HPDE6-E6E7 (cell line): ENCODE results near the gene LBX1.

ENCODE experiments used
- DNase-seq: peaks from one replicate; pipeline ENCODE4 v3.0.0; 2011; ENCODE audit warnings: missing footprints; ENCODE audit errors: extremely low spot score

LBX1 gene

GRCh38 chr10:101229266-101230182 lies at the start of gene LBX1:
TSS of gene LBX1 (minus strand) at chr10:101229463. CDS start at chr10:101228815, 648 bp downstream.
- DNase-seq: no peak

- DNase-seq: no peak
These were observed 44.5 kb upstream of the LBX1 start for GRCh38 chr10:101273741-101274140.

- DNase-seq: no peak
These were observed 44.1 kb upstream of the LBX1 start for GRCh38 chr10:101273330-101273729.

- peak; percentile 67 for DNase-seq
These were observed 43.1 kb upstream of the LBX1 start for GRCh38 chr10:101272229-101272868.

GRCh38 chr10:101270763-101271162 lies 41.5 kb upstream of the LBX1 start:
- DNase-seq: no peak

GRCh38 chr10:101267776-101268175 lies 38.5 kb upstream of the LBX1 start:
- no peak for DNase-seq

- no peak for DNase-seq
These were observed 38.0 kb upstream of the LBX1 start for GRCh38 chr10:101267290-101267680.

GRCh38 chr10:101266381-101267289 lies 37.4 kb upstream of the LBX1 start:
- DNase-seq: no peak

GRCh38 chr10:101263150-101263752 lies 34.0 kb upstream of the LBX1 start:
- no peak for DNase-seq

GRCh38 chr10:101262147-101262546 lies 32.9 kb upstream of the LBX1 start:
- DNase-seq: no peak

- no peak for DNase-seq
These were observed 32.4 kb upstream of the LBX1 start for GRCh38 chr10:101261702-101262101.

GRCh38 chr10:101260764-101261481 lies 31.7 kb upstream of the LBX1 start:
- no peak for DNase-seq

GRCh38 chr10:101258179-101258885 lies 29.1 kb upstream of the LBX1 start:
- DNase-seq: no peak

GRCh38 chr10:101257491-101257890 lies 28.2 kb upstream of the LBX1 start:
- DNase-seq: no peak

GRCh38 chr10:101257084-101257483 lies 27.8 kb upstream of the LBX1 start:
- no peak for DNase-seq

- no peak for DNase-seq
These were observed 27.1 kb upstream of the LBX1 start for GRCh38 chr10:101256387-101256786.

GRCh38 chr10:101250136-101250535 lies 20.9 kb upstream of the LBX1 start:
- DNase-seq: no peak

- DNase-seq: no peak
These were observed 19.9 kb upstream of the LBX1 start for GRCh38 chr10:101249171-101249581.

- DNase-seq: no peak
These were observed 17.4 kb upstream of the LBX1 start for GRCh38 chr10:101246639-101247038.

- no peak for DNase-seq
These were observed 15.2 kb upstream of the LBX1 start for GRCh38 chr10:101244321-101245050.
